ENCODE measurements around the gene NPPC.

The NPPC gene

DNA sequence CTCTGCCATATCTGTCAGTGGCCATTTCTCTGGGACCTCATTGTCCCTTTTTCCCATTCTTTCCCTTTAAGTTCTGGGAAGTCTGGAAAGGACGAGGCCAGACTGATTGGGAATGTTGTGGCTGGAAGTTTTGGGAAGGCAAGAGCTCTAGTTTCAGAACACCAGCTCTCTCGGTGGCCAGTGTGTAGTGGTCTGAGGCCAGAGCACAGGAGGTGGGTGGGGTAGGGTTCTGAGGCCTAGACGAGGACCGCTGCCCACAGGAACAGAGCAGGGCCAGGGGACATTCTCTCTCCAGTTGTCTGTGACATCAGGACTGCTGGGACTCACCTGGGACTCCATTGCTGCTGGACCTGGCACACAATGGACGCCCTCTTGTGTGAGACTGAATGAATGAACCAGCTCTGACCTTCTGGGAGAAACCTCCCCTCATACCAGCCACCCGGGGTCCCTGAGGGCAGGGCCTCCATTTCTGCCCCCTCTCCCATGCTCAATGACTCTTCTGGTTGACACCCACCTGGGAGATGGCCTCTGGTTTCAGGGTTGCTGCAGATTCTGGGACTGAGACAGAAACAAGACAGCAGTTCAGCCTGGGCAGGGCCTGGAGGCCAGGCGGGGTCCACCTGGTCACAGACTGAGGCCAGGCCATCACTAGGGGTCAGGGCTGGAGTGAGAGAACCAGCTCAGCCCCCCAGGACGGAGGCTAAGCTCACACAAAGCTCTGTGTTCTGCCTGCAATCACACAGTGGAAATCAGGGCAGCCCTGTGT is 8.4 kb upstream of the NPPC start:
- DNase-seq = no peak

GRCh38 chr2:231933916-231934401 is 7.8 kb upstream of the NPPC start:
- no peak for DNase-seq

- no peak for DNase-seq
These were observed 7.1 kb upstream of the NPPC start for GRCh38 chr2:231932985-231933915.

DNA sequence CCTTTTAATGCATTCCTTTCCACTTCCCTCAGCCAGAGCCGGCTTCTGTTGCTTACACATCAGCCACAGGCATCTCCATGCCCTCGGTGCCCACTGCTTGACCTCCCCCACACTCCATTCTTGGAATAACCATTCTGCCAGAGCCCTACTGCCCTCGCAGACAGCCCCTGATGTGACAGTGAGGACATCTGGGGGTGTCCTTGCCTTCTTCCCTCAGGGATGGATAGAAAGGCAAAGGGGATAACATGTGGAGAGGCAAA is 6.4 kb upstream of the NPPC start:
- DNase-seq = no peak

GRCh38 chr2:231931481-231931915 is 5.3 kb upstream of the NPPC start:
- no peak for DNase-seq

GRCh38 chr2:231930593-231931281 is 4.5 kb upstream of the NPPC start:
- no peak for DNase-seq

DNA sequence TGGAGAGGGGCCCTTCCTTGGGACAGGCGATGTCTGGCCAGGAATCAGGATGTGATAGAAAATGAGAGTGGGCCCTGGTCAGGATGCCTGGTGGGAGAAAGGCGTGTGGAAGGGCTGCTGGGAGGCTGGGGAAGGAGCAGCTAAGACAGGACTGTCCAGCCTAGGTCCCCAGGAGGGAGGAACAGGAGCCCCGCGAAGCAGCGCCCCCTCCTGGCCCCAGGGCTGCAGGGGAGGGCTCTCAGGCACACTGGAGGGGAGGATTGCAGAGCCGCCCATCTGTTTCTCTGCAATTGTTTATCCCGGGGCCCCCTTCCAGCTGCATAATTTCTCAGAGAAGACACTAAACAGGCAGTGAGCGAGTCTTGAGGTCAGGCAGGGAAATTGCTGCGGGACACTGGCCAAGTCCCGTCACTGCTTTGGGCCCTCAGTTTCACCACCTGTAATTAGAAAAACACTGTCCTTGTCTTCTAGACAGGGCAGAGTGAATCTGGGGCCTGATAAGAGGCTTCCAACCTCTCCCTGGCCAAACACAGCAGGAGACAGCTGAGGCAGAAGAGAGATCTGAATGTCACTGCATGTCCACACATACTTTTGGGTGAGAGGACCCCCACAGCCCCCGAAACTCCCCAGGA is 3.9 kb upstream of the NPPC start:
- peak; percentile 33 to 41 for DNase-seq

DNA sequence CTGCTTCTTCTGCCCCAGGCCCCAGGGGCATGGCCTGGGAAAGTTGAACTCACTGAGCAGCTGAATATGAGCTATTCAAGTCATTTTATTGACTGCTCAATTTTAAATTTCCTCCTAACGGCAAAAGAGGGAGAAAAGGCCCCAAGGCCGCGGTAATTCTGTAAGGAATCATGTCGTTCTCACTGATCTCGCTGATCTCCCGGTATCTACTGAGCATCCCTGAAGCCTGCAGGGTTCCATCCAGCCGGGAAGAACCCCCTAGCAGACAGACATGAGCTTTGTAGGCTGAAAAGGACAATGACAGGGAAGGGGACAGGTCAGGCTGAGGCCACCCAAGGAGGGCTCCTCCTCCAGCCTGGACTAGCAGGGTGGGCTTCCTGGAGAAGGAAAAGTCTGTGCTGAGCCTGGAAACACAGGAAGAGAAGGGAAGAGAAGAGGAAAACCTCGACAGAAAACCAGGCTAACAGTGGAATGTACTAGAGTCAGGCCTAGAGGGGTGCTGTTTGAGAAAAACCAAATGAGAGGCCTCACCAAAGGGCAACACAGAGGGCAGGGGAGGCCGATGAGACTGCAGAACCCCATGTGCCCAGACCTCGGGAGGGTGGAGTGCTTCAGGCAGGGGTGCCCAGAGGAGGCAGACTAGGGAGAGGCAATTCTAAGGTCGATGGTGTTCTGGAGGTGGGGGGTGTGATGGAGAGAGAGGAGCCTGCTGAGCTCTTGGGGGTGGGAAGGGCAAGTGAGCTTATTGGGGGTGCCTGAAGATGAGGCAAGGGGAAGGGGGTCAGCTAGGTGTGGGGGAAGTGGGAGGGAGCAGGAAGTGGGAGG is 2.9 kb upstream of the NPPC start:
- DNase-seq = no peak

- DNase-seq = no peak
These were observed 2.3 kb upstream of the NPPC start for GRCh38 chr2:231928481-231928880.

GRCh38 chr2:231927566-231927890 is 1.3 kb upstream of the NPPC start:
- DNase-seq = no peak

GRCh38 chr2:231926761-231927565 is 767 bp upstream of the NPPC start:
- peak in 1 of 2 donors; percentile 18 for DNase-seq

DNA sequence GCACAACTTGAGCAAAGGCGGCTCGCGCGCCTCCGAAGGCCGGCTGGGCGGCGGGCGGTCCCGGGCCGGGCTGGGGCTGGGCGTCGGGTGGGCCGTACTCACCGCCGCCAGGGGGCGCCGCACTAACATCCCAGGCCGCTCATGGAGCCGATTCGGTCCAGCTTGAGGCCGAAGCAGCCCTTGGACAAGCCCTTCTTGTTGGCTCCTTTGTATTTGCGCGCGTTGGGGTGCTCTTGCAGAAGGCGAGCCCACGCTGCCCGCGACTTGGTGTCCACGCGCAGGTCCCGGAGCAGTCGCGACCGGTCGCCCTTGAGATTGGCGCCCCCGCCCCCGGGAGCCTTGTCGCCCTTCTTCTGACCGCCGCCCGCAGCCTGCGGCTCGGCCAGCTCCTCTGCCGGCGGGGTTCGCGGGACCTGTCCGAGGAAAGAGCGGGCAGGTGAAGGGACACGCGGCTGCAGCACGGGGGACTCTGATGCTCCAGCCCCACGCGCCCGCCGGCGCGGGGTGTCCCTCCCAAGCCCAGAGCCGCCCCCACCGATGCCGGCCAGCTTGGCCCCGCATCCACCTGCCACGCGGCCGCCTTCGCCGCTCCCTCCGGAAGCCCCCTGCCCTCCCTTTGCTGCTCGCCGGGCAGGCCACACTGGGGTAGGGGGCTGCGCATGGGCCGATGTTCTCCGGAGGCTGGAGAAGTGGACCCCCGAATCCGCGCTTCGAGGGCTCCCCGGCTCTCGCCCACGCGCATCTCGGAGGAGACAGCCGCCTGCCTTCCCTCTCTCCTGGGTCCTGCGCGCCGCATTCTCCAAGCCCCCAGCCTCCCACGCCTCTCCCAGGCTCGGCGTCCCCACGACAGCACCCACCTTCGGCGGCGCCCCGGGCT is 655 bp downstream of the NPPC start:
- peak; percentile 70 to 79 for DNase-seq

- no peak for DNase-seq
These were observed 1.3 kb downstream of the NPPC start for GRCh38 chr2:231924889-231925275.

- DNase-seq = no peak
These were observed 2.0 kb downstream of the NPPC start for GRCh38 chr2:231923951-231924888.

DNA sequence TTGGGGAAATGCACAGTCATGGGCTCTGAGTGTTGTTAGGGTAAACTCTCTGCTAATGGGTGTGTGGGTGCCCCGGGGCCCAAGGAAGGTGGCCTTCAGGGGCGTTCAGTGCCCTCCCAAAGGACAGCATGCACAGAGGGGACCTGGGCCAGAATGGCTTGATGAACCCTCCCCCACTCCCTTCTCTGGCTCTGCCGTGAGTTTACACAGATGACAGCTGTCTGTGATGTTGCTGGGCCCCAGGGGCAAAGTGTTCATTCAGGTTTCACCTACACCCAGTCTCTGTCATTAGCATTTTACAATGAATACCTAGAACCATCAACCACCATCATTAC is 3.2 kb downstream of the NPPC start:
- no peak for DNase-seq

DNA sequence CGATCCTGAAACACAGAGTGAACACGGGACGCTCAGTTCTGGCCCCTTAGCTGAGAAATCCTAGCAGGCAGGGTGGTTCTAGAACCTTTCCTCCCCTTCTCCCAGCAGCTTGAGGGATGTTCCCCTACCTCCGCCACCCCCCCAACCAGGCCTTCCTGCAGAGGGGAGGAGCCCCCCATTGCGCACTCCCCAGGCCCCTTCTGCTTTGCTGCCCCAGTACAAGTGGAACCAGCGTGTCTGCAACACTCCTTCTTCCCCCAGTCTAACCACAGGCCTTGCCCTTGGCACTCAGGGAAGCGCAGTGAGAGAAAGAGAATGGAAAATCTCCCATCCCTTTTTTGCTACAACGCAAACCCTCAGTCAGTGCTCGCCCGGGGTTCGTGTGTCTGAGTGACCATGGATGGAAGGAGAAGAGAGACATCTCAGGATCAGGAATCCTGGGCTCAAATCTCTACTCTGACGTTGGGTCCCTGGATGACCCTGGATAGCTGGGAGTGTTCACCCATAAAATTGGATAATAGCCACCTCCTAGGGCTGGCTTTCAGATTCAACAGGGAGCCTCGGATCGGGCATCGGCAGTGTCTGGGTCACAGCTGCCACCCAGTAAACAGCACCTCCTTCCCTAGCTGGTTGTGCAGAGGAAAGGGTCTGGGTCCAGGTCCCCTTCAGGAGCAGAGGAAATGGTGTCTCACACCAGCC is 3.7 kb downstream of the NPPC start:
- DNase-seq = no peak

DNA sequence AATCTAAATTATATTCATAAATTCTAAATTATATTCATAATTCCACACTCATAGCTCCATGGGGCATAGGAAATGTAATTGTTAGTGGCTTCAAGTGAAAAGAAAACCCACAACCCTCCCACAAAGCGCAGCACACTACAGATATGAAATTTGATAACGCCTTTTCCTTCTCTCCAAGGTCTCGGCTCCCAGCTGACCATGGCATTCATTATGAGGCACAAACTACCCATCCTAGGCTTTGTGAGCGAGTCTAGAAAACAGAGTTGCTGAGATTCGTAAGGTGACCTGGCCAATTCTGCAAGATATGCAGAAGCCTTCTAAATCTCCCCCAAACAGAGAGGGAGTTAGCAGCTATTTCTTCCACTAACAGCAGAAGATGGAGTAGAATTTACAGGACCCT is 5.4 kb downstream of the NPPC start:
- DNase-seq = no peak

DNA sequence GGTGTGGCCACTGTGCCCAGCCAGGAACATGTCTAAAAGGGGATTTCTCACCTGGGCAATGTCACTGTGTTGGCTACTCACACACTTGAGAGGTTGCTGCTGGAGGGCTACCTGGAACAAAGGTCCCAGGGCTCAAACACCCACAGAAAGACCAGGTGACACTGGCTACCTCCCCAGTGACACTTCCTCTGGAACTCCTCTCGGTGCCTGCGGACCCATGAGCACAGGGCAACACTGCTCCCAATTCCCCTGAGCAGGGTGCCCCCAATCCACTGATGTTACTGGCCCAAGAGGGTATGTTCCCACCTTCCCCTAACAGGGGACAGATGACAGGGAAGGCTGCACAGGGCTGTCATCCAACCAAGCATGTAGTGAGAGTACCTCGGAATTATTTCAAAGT is 5.8 kb downstream of the NPPC start:
- no peak for DNase-seq
